ENCODE results near the gene CD2BP2. TPM values are rescaled to one million over a fixed set of nuclear protein-coding genes. Genes with fewer than 3 reads are reported as not detected.

CD2BP2 gene
- total and polyA plus RNA-seq, 2 of the 13 experiments (the other 11 are each of a cell fraction or from before 2014, with no cell fraction given): 24.9 to 54.6 TPM

GRCh38 chr16:30395155-30395991, 40.3 kb upstream of the CD2BP2 start, which contains the start of gene ZNF48 (continued):
- TF ChIP-seq, protein P1, sequence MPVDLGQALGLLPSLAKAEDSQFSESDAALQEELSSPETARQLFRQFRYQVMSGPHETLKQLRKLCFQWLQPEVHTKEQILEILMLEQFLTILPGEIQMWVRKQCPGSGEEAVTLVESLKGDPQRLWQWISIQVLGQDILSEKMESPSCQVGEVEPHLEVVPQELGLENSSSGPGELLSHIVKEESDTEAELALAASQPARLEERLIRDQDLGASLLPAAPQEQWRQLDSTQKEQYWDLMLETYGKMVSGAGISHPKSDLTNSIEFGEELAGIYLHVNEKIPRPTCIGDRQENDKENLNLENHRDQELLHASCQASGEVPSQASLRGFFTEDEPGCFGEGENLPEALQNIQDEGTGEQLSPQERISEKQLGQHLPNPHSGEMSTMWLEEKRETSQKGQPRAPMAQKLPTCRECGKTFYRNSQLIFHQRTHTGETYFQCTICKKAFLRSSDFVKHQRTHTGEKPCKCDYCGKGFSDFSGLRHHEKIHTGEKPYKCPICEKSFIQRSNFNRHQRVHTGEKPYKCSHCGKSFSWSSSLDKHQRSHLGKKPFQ (CRISPR knock-in tag; IDR thresholded peaks at IDR 0.05; ENCODE audit: insufficient replicate concordance): peak; percentile 20
- no peak for TF ChIP-seq MEF2D (CRISPR knock-in tag; IDR thresholded peaks at IDR 0.05)
- TF ChIP-seq, protein P2, sequence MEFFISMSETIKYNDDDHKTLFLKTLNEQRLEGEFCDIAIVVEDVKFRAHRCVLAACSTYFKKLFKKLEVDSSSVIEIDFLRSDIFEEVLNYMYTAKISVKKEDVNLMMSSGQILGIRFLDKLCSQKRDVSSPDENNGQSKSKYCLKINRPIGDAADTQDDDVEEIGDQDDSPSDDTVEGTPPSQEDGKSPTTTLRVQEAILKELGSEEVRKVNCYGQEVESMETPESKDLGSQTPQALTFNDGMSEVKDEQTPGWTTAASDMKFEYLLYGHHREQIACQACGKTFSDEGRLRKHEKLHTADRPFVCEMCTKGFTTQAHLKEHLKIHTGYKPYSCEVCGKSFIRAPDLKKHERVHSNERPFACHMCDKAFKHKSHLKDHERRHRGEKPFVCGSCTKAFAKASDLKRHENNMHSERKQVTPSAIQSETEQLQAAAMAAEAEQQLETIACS (CRISPR knock-in tag; IDR thresholded peaks at IDR 0.05): peak; percentile 48
- TF ChIP-seq FOSL1 (CRISPR knock-in tag; IDR thresholded peaks at IDR 0.05; ENCODE audit: borderline replicate concordance): no peak
- no peak for TF ChIP-seq NFKB2 (CRISPR knock-in tag; IDR thresholded peaks at IDR 0.05; ENCODE audit: borderline replicate concordance)
- TF ChIP-seq ZNF646 (CRISPR knock-in tag; IDR thresholded peaks at IDR 0.05): no peak
- TF ChIP-seq, protein P3, sequence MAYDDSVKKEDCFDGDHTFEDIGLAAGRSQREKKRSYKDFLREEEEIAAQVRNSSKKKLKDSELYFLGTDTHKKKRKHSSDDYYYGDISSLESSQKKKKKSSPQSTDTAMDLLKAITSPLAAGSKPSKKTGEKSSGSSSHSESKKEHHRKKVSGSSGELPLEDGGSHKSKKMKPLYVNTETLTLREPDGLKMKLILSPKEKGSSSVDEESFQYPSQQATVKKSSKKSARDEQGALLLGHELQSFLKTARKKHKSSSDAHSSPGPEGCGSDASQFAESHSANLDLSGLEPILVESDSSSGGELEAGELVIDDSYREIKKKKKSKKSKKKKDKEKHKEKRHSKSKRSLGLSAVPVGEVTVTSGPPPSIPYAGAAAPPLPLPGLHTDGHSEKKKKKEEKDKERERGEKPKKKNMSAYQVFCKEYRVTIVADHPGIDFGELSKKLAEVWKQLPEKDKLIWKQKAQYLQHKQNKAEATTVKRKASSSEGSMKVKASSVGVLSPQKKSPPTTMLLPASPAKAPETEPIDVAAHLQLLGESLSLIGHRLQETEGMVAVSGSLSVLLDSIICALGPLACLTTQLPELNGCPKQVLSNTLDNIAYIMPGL (CRISPR knock-in tag; IDR thresholded peaks at IDR 0.05; ENCODE audit: borderline replicate concordance in 1 of 2, low read depth in 1 of 2): peak; percentile 71 to 93
- TF ChIP-seq ZC3H13 (CRISPR knock-in tag; IDR thresholded peaks at IDR 0.05): no peak
- TF ChIP-seq HOXA3 (CRISPR knock-in tag; IDR thresholded peaks at IDR 0.05): peak; percentile 84
- TF ChIP-seq UBTF (CRISPR knock-in tag; IDR thresholded peaks at IDR 0.05): peak; percentile 94
- TF ChIP-seq ZNF552 (CRISPR knock-in tag; IDR thresholded peaks at IDR 0.05; ENCODE audit: borderline replicate concordance): 0 out of 2 replicates have a peak, but pooled peaks have one; percentile 56
- TF ChIP-seq GATA4 (IDR thresholded peaks at IDR 0.05; ENCODE audit: borderline replicate concordance, low read depth): peak; percentile 42; the same call in 1 of the 2 replicates
- peak; percentile 70; the same call in 1 of the 2 replicates for TF ChIP-seq MAF1 (CRISPR knock-in tag; IDR thresholded peaks at IDR 0.05; ENCODE audit: borderline replicate concordance)
